Germinal center (tissue), 1 donor: ENCODE data around the gene EVA1A.
"Not testable (repeated sequence)": the region's sequence is repeated elsewhere in the genome, so short reads cannot be mapped to it uniquely, and the experiment has no call there.

Experiments
- DNase-seq: peaks from one replicate; pipeline ENCODE4 v3.0.0; 2012; ENCODE audit warnings: mixed read lengths, low spot score

The EVA1A gene

GRCh38 chr2:75480971-75481836, 79.5 kb downstream of the EVA1A start:
- DNase-seq, result no peak

GRCh38 chr2:75477696-75478095, 83.0 kb downstream of the EVA1A start:
- not testable (repeated sequence) for DNase-seq

GRCh38 chr2:75476761-75477160, 84.0 kb downstream of the EVA1A start:
- no peak for DNase-seq

- DNase-seq, result no peak
Observed at GRCh38 chr2:75475976-75476375, 84.8 kb downstream of the EVA1A start.

- no peak for DNase-seq
Observed at GRCh38 chr2:75475049-75475448, 85.7 kb downstream of the EVA1A start.

GRCh38 chr2:75474115-75474514, 86.6 kb downstream of the EVA1A start:
- no peak for DNase-seq

GRCh38 chr2:75466708-75467311, 93.9 kb downstream of the EVA1A start:
- DNase-seq, result peak; percentile 44

- DNase-seq, result no peak
Observed at GRCh38 chr2:75465317-75465984, 95.3 kb downstream of the EVA1A start.

GRCh38 chr2:75464348-75464946, 96.3 kb downstream of the EVA1A start:
- DNase-seq, result peak; percentile 4

- no peak for DNase-seq
Observed at GRCh38 chr2:75462721-75463120, 98.0 kb downstream of the EVA1A start.

GRCh38 chr2:75462206-75462605, 98.5 kb downstream of the EVA1A start:
- DNase-seq, result no peak

GRCh38 chr2:75460630-75461029, 100.1 kb downstream of the EVA1A start:
- no peak for DNase-seq

GRCh38 chr2:75459565-75460310, 101.0 kb downstream of the EVA1A start:
- no peak for DNase-seq

GRCh38 chr2:75458201-75458600, 102.5 kb downstream of the EVA1A start:
- DNase-seq, result no peak

- DNase-seq, result no peak
Observed at GRCh38 chr2:75456825-75457224, 103.9 kb downstream of the EVA1A start.

- no peak for DNase-seq
Observed at GRCh38 chr2:75456111-75456510, 104.6 kb downstream of the EVA1A start.

- no peak for DNase-seq
Observed at GRCh38 chr2:75454241-75454620, 106.5 kb downstream of the EVA1A start.

GRCh38 chr2:75453384-75454240, 107.1 kb downstream of the EVA1A start:
- no peak for DNase-seq

GRCh38 chr2:75450068-75450467, 110.7 kb downstream of the EVA1A start:
- DNase-seq, result no peak

GRCh38 chr2:75447176-75447575, 113.6 kb downstream of the EVA1A start:
- DNase-seq, result no peak
